ENCODE data around the gene METTL21C.

Gene METTL21C

DNA sequence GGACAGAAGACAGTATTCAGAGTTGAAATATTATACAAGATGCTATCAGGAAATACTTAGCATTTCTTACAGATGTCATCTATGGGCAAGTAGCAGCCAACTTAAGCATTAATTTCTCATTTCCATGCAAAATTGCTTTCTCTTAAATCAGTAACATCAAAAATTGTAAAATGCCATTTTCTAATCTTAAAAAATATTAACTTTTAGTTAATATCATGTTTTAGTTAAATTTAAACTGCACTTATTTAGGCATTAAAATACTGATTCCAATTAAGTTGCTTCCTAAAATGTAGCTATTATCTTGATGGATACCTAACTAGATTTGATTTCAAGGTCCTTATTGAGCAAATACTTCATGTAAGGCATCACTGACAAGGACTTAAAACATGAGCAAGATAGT is 27.8 kb downstream of the METTL21C start:
- DNase-seq (ENCODE audit: low read depth in 2 of 2) = no peak

DNA sequence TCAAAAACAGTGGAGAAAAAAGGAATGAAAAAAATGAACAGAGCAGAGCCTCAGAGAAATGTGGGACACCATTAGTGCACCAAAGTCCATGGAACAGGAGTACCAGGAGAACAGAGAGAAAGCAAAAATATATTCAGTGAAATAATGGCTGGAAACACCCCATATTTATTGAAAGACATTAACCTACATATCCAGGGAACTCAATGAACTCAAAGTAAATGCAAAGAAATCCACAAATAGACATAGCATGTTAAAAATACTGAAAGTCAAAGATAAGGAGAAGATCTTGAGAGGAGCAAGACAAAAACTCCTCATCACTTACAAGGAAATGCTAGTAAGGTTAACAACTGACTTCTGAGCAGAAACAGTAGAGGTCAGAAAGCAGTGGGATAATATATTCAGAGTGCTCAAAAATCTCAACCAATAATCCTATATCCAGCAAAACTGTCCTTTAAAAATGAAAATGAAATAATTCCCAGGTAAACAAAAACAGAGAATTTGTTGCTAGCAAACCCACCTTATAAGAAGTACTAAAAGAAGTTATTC is 35.6 kb downstream of the METTL21C start:
- no peak for DNase-seq (ENCODE audit: low read depth in 2 of 2)

DNA sequence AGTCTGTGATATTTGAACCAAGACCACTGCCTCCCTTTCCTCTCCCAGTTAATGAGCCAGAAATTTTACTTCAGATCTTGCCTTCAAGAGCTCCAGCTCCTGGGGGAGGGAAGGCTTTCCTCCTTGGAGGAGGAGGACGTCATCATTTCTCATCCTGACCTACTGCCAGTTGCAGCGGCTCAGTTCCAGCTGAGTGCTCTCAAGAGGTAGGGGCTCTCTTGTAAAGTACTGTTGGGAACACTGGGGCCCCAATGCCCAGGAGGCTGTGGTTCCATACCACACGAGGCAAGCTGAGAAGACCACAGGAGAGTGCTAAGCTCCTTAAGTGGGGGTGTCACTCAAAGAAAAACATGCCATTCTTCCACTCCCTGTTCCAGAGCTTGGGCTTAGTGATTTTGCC is 36.2 kb downstream of the METTL21C start:
- no peak for DNase-seq (ENCODE audit: low read depth in 2 of 2)

DNA sequence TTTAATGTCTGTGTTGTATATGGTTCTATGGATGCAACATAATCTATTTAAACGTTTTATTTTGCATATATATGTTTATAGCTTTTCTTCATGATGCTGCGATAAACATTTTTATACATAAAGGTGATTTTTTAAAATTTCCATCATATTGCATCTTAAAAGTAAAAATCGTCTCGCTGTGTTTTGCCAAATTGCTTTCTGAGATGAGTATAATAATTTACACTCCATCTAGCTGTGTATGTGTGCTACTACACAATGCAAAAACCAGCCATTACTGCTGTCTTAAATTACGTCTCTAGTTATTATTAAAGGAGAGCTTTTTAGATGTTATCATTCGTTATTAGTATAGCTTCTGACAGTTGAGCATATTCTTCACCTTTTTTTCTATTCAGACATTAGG is 37.2 kb downstream of the METTL21C start:
- DNase-seq (ENCODE audit: low read depth in 2 of 2) = no peak

DNA sequence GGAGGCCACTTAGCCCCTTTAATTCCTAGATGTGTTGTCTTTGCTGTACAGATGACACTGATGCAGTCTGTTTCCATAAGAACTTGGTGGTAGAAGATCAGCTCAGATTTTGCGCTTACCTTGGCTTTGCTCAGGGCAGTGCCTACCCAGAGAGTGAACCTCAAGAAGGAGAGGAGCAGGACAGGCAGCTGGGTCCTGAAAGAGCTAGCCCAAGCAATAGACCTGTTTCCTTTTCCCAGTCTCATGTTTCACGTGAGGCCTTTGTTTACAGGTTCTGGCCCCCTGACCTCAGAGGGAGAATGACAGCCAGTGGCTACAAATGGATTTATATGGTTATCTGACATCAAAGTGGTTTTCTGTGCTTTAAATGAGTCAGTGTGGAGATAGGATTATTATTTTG is 40.1 kb downstream of the METTL21C start:
- DNase-seq (ENCODE audit: low read depth in 2 of 2) = no peak

DNA sequence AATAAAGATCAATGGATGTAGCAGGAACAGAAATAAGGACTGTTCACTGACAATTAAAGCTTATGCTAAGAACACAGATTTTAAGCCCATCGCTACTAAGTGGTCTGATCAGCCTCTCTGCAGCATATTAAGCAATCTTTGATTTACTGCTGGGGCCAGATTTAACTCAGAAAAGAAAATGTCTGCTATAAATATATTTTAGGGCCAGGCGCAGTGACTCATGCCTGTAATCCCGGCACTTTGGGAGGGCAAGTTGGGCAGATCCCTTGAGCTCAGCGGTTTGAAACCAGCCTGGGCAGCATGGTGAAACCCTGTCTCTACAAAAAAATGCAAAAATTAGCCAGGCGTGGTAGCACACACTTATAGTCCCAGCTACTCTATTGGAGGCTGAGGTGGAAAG is 43.0 kb downstream of the METTL21C start:
- no peak for DNase-seq (ENCODE audit: low read depth in 2 of 2)

DNA sequence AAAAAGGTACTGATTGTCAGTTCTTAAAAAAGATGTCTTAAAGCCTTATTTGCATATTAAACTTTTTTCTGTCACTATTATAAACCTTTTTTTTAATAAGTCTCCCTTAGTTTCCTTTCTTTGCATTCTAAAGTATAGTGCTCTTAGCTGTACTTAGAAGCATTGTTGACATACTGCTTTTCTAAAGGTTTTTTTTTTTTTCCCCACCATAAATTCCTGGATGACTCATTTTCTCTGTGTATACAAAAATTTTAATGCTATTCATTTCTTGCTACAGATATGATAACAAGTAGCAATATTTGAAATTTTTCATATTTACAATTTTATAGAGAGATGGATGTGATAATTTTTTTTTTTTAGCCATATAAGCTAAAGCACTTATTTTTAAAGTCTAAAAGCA is 43.5 kb downstream of the METTL21C start:
- no peak for DNase-seq (ENCODE audit: low read depth in 2 of 2)

DNA sequence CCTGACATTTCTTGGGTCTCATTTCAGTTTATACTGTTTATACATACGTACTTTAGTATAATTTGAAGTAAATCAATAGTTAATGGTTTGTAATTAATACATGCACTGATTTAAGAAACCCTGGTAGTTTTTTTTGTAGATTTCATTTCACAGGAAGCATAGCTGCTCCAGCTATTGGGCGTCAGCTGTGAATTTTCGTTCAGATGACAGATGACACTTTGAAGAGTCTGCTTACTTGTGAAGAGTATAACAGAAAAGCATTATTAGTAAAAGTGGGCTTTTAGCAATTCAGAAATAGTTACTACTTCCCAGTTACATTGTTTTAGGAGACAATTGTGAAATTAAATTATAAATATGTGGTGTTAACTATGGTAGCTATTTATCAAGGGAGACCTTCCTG is 44.4 kb downstream of the METTL21C start:
- DNase-seq (ENCODE audit: low read depth in 2 of 2) = no peak

DNA sequence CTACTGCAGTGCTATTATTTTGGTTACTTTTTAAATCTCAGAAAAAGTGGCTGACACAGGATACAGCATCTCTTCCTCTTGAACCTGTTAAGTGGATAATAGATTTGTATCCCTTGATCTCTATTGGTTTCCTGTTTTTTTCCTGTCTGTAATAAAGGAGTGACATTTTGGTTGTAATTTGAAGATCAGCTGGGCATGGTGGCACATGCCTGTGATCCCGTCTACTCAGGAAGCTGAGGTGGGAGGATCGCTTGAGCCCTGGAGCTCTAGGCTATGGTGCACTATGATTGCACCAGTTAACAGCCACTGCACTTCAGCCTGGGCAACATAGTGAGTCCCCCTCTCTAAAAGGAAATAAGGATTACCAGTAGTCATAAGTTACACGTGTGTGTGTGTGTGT is 46.8 kb downstream of the METTL21C start:
- DNase-seq (ENCODE audit: low read depth in 2 of 2) = no peak

DNA sequence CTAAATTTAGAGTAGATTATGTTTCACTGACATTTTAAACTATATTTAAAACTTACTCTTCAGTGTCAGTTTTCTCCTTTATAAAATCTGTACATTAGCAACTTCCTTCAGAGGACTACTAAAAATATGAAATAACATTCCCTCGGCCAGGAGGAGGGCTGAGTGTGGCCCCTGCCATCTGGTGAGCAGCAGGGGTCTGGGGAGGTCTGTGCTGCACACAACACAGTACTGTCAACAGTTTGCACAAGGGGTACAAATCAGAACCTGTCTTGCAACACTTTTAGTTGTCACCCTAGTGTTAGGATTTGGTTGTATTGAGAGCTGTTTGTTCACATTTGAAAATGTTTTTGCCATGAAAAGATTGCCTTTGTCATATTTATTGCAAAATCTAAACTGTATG is 49.1 kb downstream of the METTL21C start:
- DNase-seq (ENCODE audit: low read depth in 2 of 2) = no peak

DNA sequence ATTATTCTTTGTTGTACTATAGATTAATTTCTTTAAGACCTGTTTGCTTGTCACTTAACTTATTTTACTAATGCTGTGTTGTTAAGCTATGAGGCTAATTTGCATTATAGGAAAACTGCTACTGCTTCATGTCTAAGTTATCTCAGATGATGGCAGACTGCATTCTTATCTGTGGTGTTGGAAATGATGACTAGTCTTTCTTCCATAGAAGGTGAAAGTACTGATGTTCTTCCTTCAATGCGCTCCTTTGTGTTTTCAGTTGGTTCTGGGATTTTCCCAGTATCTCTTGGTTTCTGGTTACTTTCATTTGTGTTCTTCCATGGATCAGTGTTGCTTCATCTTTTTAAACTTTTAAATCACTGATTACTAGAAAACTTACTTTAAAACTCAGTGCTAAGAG is 51.2 kb downstream of the METTL21C start:
- no peak for DNase-seq (ENCODE audit: low read depth in 2 of 2)

DNA sequence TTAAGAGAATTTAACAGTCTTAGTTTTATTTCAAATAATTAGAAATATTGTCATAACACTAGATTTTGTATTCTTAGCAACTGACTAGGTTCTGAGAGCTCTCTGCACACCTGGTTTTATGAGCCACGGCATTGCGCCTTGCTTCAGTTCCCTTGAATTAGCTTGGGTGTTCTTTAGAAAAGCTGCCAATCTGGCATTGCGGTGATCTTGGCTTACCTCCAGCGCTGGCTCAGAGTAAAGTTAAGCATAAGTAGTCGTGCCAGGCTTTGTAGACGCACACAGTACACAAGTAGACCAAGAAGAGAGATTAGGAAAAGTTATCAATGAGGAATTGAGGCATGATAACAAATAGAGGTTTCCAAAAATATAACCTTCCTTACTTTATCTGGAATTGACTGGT is 52.4 kb downstream of the METTL21C start:
- DNase-seq (ENCODE audit: low read depth in 2 of 2) = no peak

DNA sequence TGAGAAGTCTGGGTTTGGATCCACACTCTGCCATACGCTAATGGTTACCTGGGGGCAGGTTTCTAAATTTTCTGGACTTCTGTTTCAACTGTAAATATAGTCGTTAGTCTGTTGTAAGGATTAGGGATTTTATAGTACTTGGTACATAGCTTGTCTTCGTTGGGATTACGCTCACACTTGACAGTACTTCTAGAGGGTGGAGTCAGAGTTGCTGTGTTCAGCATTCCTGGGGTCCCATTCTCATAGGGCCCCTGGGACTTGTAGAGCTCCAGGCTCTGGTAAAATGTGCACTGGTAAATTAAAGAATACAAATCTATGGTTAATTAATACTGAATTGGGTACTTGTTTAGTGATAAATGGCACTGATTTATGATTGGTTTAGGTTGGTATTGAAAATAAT is 52.8 kb downstream of the METTL21C start:
- no peak for DNase-seq (ENCODE audit: low read depth in 2 of 2)

DNA sequence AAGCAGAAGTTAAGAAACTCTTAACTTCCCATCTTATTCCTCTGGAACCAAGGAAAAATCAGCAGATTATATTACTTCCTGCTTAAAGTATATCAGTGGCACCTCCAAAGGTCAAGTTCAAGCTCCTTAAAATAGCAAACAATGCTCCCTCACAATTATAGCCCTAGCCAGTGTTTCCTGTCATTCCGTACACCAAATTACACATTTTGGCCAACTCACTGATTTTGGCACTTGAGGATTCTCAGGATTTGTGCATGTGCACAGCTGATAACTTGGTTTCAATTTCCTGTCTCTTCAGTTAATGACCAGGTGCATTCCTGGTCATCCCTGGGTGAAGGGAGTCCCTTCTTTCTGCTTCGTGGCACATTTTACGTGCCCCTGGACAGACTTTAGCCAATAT is 56.1 kb downstream of the METTL21C start:
- DNase-seq (ENCODE audit: low read depth in 2 of 2) = no peak

Data from stimulated activated CD4-positive, alpha-beta T cell treated with anti-CD3 and anti-CD28 coated beads, Interleukin-15, amount 100 ng/mL, for 48 hours (primary cell).